ENCODE measurements around the gene ZNF276. TPM values are rescaled to one million over a fixed set of nuclear protein-coding genes. Genes with fewer than 3 reads are reported as not detected.

ZNF276 gene
- polyA plus RNA-seq, 1 of the 3 experiments (the other 2 are of a cell fraction), result 24.9 TPM

DNA sequence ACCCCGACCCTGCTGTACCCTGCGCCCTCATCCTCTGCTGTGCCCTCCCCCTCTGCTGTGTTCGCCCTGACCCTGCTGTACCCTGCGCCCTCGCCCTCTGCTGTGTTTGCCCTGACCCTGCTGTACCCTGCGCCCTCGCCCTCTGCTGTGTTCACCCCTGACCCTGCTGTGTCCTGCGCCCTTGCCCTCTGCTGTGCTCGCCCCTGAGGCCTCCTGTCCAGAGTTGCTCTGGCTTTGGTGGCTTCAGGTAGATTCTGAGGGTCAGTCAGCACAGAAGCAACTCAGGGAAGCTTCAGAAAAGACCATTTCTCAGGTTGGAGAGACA lies 11.5 kb downstream of the ZNF276 start (continued):
- TF ChIP-seq EZH2phosphoT487 (IDR thresholded peaks at IDR 0.05; ENCODE audit: borderline replicate concordance, low read depth), result no peak
- TF ChIP-seq, protein P1, sequence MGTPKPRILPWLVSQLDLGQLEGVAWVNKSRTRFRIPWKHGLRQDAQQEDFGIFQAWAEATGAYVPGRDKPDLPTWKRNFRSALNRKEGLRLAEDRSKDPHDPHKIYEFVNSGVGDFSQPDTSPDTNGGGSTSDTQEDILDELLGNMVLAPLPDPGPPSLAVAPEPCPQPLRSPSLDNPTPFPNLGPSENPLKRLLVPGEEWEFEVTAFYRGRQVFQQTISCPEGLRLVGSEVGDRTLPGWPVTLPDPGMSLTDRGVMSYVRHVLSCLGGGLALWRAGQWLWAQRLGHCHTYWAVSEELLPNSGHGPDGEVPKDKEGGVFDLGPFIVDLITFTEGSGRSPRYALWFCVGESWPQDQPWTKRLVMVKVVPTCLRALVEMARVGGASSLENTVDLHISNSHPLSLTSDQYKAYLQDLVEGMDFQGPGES (IDR thresholded peaks at IDR 0.05; ENCODE audit: low read depth, low read length), result no peak
- no peak for TF ChIP-seq GABPA (IDR thresholded peaks at IDR 0.05; ENCODE audit: low read depth)
- TF ChIP-seq POLR2AphosphoS5 (IDR thresholded peaks at IDR 0.05; ENCODE audit: low read depth, low read length), result no peak
- no peak for TF ChIP-seq TEAD4 (IDR thresholded peaks at IDR 0.05; ENCODE audit: borderline replicate concordance, insufficient read depth)
- no peak for TF ChIP-seq FOXJ3 (CRISPR knock-in tag; IDR thresholded peaks at IDR 0.05)
- TF ChIP-seq EP300 (IDR thresholded peaks at IDR 0.05; ENCODE audit: borderline replicate concordance in 1 of 2, low read depth in 1 of 2, low read length in 1 of 2), result no peak
- no peak for TF ChIP-seq FOSL2 (IDR thresholded peaks at IDR 0.05; ENCODE audit: borderline replicate concordance, low read depth)

DNA sequence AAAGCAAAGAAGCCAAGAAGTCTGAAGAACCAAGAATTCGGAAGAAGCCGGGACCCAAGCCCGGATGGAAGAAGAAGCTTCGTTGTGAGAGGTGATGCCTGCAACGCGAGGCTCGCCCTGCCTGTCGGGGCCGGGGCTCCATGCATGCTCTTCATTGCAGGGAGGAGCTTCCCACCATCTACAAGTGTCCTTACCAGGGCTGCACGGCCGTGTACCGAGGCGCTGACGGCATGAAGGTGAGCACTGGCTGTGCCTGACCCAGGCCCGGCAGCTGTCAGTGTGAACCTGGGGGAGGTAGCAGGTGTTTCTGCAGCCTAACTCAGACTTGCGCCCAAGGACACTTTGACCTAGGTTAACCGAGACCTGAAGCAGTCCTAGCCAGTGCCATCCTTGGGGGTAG lies 12.0 kb downstream of the ZNF276 start:
- Histone ChIP-seq H3K79me2 (ENCODE audit: insufficient read depth) (peaks cover 21% of the 10 kb centered on the region; the same call in 1 of the 2 replicates), H3K9me2 (no peaks in the 10 kb centered on the region), H3F3A (replicated peaks; ENCODE audit: insufficient read depth) (peaks cover 9% of the 10 kb centered on the region), H4K20me1 (ENCODE audit: insufficient read depth) (no peaks in the 10 kb centered on the region; the same call in 1 of the 2 replicates), H3K4me2 (no peak overlapping the region), H3K27me3 (ENCODE audit: insufficient read depth) (no peaks in the 10 kb centered on the region), H3K9ac (no peak overlapping the region), H2AFZ (ENCODE audit: low read depth) (no peak overlapping the region), H3K4me3 (ENCODE audit: low read depth in 2 of 2, low read length in 1 of 2) (no peak overlapping the region), H3K9me3 (no peaks in the 10 kb centered on the region), H3K4me1 (ENCODE audit: control insufficient read depth in 1 of 2, insufficient read depth in 2 of 2, low read depth in 1 of 2, low read length in 1 of 2) (no peaks in the 10 kb centered on the region; a peak in 1 of 4 replicates), H3K36me3 (replicated peaks in 1 of 2; ENCODE audit: control insufficient read depth in 1 of 2, insufficient read depth in 2 of 2, low read length in 1 of 2) (peaks cover 51 to 59% of the 10 kb centered on the region in 2 experiments), H3K27ac (ENCODE audit: low read depth in 2 of 2, low read length in 1 of 2) (no peak overlapping the region)
- POLR2A ChIA-PET, result no interaction called here
- TF ChIP-seq TEAD4 (IDR thresholded peaks at IDR 0.05; ENCODE audit: borderline replicate concordance, insufficient read depth), result no peak
- TF ChIP-seq, protein P1 (IDR thresholded peaks at IDR 0.05; ENCODE audit: low read depth, low read length), result no peak
- no peak for TF ChIP-seq YY1 (IDR thresholded peaks at IDR 0.05; ENCODE audit: low read depth)
- TF ChIP-seq, protein P2, sequence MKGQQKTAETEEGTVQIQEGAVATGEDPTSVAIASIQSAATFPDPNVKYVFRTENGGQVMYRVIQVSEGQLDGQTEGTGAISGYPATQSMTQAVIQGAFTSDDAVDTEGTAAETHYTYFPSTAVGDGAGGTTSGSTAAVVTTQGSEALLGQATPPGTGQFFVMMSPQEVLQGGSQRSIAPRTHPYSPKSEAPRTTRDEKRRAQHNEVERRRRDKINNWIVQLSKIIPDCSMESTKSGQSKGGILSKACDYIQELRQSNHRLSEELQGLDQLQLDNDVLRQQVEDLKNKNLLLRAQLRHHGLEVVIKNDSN (IDR thresholded peaks at IDR 0.05; ENCODE audit: borderline replicate concordance, low read depth), result no peak
- no peak for TF ChIP-seq NFIC (IDR thresholded peaks at IDR 0.05; ENCODE audit: borderline replicate concordance)
- no peak for TF ChIP-seq TCF12 (IDR thresholded peaks at IDR 0.05)
- TF ChIP-seq FOXJ3 (CRISPR knock-in tag; IDR thresholded peaks at IDR 0.05), result no peak
- no peak for TF ChIP-seq SIN3A (IDR thresholded peaks at IDR 0.05; ENCODE audit: borderline replicate concordance, low read depth, low read length)
- TF ChIP-seq JUND (IDR thresholded peaks at IDR 0.05), result no peak
- TF ChIP-seq, protein P3, sequence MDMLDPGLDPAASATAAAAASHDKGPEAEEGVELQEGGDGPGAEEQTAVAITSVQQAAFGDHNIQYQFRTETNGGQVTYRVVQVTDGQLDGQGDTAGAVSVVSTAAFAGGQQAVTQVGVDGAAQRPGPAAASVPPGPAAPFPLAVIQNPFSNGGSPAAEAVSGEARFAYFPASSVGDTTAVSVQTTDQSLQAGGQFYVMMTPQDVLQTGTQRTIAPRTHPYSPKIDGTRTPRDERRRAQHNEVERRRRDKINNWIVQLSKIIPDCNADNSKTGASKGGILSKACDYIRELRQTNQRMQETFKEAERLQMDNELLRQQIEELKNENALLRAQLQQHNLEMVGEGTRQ (IDR thresholded peaks at IDR 0.05; ENCODE audit: borderline replicate concordance, low read depth, low read length), result no peak
- no peak for TF ChIP-seq RFX5 (IDR thresholded peaks at IDR 0.05; ENCODE audit: low read length)
- TF ChIP-seq, protein P4, sequence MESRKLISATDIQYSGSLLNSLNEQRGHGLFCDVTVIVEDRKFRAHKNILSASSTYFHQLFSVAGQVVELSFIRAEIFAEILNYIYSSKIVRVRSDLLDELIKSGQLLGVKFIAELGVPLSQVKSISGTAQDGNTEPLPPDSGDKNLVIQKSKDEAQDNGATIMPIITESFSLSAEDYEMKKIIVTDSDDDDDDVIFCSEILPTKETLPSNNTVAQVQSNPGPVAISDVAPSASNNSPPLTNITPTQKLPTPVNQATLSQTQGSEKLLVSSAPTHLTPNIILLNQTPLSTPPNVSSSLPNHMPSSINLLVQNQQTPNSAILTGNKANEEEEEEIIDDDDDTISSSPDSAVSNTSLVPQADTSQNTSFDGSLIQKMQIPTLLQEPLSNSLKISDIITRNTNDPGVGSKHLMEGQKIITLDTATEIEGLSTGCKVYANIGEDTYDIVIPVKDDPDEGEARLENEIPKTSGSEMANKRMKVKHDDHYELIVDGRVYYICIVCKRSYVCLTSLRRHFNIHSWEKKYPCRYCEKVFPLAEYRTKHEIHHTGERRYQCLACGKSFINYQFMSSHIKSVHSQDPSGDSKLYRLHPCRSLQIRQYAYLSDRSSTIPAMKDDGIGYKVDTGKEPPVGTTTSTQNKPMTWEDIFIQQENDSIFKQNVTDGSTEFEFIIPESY (IDR thresholded peaks at IDR 0.05; ENCODE audit: borderline replicate concordance, low read depth), result no peak
- no peak for TF ChIP-seq GATA2 (CRISPR knock-in tag; IDR thresholded peaks at IDR 0.05)
- TF ChIP-seq ELF1 (IDR thresholded peaks at IDR 0.05), result no peak
- WGBS (ENCODE audit: low lambda C conversion rate), result 88% methylated on average over 14 of the region's 17 CpGs
- no peak for DNase-seq
- CTCF ChIA-PET, result interaction anchor here (0.9 to 1.2 kb wide), 2 partner anchors 19 to 127 kb away, joined by 3 read pairs; no protein-coding TSS in a partner anchor

Data from SK-N-SH (cell line).